WERI-Rb-1 (cell line): Measurements from ENCODE around the gene NUSAP1.
"Not testable (repeated sequence)": the region's sequence is repeated elsewhere in the genome, so short reads cannot be mapped to it uniquely, and the experiment has no call there.

Source experiments
- DNase-seq: peaks from one replicate; pipeline ENCODE4 v3.0.0-alpha.2; 2020
- H3K27ac ChIP-seq: fragments of 250-450 bp; sonication (Bioruptor Pico); 2 replicates; pipeline ENCODE4 v1.5.1; 2020; ENCODE audit warnings: mild to moderate bottlenecking, moderate library complexity
- H3K27me3 ChIP-seq: fragments of 250-450 bp; sonication (Bioruptor Pico); 2 replicates; pipeline ENCODE4 v1.5.1; 2021; ENCODE audit warnings: mild to moderate bottlenecking, low read depth, moderate library complexity; ENCODE audit not compliant: insufficient read depth, severe bottlenecking
- H3K36me3 ChIP-seq: fragments of 250-450 bp; sonication (Bioruptor Pico); 2 replicates; pipeline ENCODE4 v1.5.1; 2020; ENCODE audit warnings: mild to moderate bottlenecking, moderate library complexity
- H3K4me3 ChIP-seq: 2 replicates; pipeline ENCODE4 v1.5.1; 2011; ENCODE audit warnings: low read depth, mild to moderate bottlenecking, control low read depth, low read length
- H3K9me3 ChIP-seq: fragments of 250-450 bp; sonication (Bioruptor Pico); 2 replicates; pipeline ENCODE4 v1.5.1; 2021; ENCODE audit warnings: mild to moderate bottlenecking, moderate library complexity; ENCODE audit not compliant: severe bottlenecking
- TF ChIP-seq, protein P1 (sequence below): IDR thresholded peaks from 2 replicates; pipeline ENCODE4 v1.5.1; 2011; ENCODE audit warnings: low read depth, mild to moderate bottlenecking, control low read depth, inconsistent platforms, low read length

Gene NUSAP1

DNA sequence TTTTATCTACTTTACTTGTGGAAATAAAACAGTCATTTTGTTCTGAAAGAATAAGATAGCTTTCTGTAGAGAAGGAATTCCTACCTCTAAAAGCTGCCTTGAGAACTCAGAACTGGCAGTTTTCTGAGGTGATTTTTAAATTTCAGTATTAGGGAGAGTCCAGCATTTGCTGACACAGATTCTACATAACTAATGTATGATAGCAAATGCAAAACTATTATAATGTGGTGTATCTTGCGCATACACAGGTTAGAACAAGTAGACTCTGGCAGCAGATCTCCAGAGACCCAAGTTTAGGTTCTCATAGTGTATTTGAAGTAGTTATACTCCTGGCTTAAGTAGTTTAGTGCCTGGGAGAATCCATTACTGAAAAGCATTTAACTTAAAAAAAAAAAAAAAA is 31.1 kb upstream of the NUSAP1 start:
- Histone ChIP-seq H3K27me3 (no peaks in the 10 kb centered on the region), H3K36me3 (peaks cover 26% of the 10 kb centered on the region)
- TF ChIP-seq, protein P1, sequence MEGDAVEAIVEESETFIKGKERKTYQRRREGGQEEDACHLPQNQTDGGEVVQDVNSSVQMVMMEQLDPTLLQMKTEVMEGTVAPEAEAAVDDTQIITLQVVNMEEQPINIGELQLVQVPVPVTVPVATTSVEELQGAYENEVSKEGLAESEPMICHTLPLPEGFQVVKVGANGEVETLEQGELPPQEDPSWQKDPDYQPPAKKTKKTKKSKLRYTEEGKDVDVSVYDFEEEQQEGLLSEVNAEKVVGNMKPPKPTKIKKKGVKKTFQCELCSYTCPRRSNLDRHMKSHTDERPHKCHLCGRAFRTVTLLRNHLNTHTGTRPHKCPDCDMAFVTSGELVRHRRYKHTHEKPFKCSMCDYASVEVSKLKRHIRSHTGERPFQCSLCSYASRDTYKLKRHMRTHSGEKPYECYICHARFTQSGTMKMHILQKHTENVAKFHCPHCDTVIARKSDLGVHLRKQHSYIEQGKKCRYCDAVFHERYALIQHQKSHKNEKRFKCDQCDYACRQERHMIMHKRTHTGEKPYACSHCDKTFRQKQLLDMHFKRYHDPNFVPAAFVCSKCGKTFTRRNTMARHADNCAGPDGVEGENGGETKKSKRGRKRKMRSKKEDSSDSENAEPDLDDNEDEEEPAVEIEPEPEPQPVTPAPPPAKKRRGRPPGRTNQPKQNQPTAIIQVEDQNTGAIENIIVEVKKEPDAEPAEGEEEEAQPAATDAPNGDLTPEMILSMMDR: no peak

DNA sequence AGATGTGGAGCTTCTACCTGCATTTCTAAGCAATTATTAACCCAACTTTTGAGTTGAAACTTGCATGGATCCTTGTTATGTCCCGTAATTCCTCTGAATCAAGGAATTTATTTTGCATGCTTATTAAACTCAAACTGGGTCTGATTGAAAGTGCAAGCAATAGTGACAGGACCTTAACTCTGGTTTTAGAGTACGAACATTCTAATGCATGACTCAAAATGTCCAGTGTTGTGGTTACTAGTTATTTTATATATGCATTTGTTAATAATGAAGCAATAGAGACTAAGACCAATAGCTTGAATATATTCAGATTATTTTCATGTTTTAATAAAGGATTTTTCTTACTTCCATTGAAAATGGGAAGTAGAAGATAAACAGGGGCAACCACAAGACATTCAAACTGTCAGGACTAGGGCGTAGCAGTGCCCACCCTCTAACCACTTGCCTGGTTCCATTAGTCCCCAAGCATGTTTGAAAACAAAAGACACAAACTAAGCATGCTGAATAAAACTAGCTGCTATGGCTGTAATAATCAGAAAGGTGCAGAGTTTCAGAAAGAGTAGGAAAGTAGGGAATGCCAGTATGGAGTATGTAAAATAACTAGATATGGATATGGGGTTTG is 28.4 kb upstream of the NUSAP1 start:
- no peak for DNase-seq
- peaks cover 20% of the 10 kb centered on the region for H3K36me3 ChIP-seq

More for the DNA sequence above, 31.1 kb upstream of the NUSAP1 start:
- Histone ChIP-seq H3K27ac (no peak overlapping the region), H3K4me3 (no peak overlapping the region), H3K9me3 (no peaks in the 10 kb centered on the region)
- DNase-seq: no peak

GRCh38 chr15:41307679-41308078 is 25.0 kb upstream of the NUSAP1 start:
- TF ChIP-seq, protein P1: no peak
- Histone ChIP-seq H3K36me3 (peaks cover 44% of the 10 kb centered on the region), H3K9me3 (no peaks in the 10 kb centered on the region), H3K27me3 (no peaks in the 10 kb centered on the region), H3K4me3 (no peak overlapping the region), H3K27ac (no peak overlapping the region)
- DNase-seq: no peak

More for the DNA sequence above, 28.4 kb upstream of the NUSAP1 start:
- H3K9me3 ChIP-seq: no peaks in the 10 kb centered on the region
- H3K27ac ChIP-seq: no peak overlapping the region
- H3K27me3 ChIP-seq: no peaks in the 10 kb centered on the region
- TF ChIP-seq, protein P1: no peak
- H3K4me3 ChIP-seq: no peak overlapping the region

DNA sequence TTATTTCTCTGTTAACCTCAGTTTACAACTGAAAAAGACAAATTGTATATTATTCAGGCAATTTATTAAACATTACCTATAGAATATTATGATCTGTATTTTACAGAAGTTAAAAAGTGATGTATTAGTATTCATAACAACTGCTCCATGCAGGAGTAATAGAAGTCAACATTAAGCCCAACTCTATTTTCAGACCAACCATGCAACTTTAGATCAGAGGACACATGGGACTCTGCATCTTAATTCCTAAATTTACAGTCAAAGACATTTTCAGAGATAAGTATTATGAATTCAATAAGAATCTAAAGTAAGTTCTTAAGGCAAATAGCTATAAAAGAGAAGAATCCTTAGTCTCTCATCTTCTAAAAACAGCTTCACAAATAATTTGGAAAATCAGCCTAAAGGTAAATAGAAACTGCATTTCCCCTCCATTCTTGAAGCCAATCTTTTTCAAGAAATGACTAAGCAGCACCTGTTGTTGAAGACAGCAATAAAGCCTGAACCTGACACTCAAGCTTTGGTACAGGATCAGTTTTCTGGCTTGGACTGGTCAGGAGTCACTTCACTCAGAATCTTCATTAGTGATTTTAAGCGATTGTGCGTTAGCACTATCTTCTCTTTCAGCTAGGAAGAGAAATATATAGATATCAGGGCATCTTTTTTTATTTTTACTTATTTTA is 23.3 kb upstream of the NUSAP1 start:
- TF ChIP-seq, protein P1: no peak

GRCh38 chr15:41320805-41321330 is 11.8 kb upstream of the NUSAP1 start:
- H3K4me3 ChIP-seq, H3K27me3 ChIP-seq, H3K9me3 ChIP-seq, H3K27ac ChIP-seq, DNase-seq: not testable (repeated sequence)
- H3K36me3 ChIP-seq: peaks cover 36% of the 10 kb centered on the region

More for the DNA sequence above, 23.3 kb upstream of the NUSAP1 start:
- no peak overlapping the region for H3K27ac ChIP-seq
- H3K9me3 ChIP-seq: no peaks in the 10 kb centered on the region
- H3K27me3 ChIP-seq: no peaks in the 10 kb centered on the region
- no peak overlapping the region for H3K4me3 ChIP-seq
- peaks cover 59% of the 10 kb centered on the region for H3K36me3 ChIP-seq
- no peak for DNase-seq

DNA sequence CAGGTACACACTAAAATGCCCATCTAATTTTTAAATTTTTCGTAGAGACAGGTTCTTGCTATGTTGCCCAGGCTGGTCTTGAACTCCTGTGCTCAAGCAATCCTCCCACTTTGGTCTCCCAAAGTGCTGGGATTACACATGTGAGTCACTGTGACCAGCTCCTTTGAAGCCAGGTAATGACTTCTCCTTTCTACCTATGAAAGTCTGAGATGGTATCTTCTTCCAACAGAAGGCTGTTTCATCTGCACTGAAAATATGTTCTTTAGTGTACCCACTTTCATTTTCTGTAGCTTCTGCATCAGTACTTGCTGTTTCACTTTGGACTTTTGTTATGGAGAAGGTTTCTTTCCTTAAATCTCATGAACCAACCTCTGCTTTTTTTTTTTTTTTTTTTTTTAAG is 9.1 kb upstream of the NUSAP1 start:
- Histone ChIP-seq H3K27me3 (no peaks in the 10 kb centered on the region), H3K36me3 (peaks cover 44% of the 10 kb centered on the region), H3K27ac (no peak overlapping the region), H3K4me3 (no peak overlapping the region), H3K9me3 (no peaks in the 10 kb centered on the region)
- no peak for DNase-seq
- TF ChIP-seq, protein P1: no peak
